ENCODE measurements around the gene RASA3.

GRCh38 chr13:114097212-114097892 lies 35.1 kb downstream of the RASA3 start:
- TF ChIP-seq CTCF (conservative IDR thresholded peaks at IDR 0.05) (no peak), EZH2 (IDR thresholded peaks at IDR 0.05; ENCODE audit: low read depth) (no peak)
